ENCODE data around the gene SELENON.

SELENON gene

DNA sequence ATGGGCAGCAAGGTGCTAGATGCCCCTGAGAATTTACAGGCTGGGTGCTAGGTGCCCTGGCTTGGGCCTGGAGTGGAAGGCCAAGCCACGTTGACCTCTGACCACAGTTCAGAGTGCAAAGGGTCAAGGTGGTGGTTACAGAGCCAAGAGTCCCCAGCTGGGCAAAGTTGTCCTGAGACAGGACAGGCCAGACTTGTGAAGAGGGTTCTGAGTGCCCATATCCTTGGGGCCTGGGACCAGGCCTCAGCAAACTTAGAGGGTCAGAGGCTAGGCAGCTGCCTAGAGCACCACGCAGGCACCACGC is 18.9 kb upstream of the SELENON start:
- H3K27me3 ChIP-seq (ENCODE audit: insufficient read depth, low read length), result no peaks in the 10 kb centered on the region
- H3K36me3 ChIP-seq (ENCODE audit: insufficient read depth, low read length), result no peaks in the 10 kb centered on the region
- no peak overlapping the region for H3K27ac ChIP-seq (ENCODE audit: low read depth, low read length)
- H3K4me3 ChIP-seq (ENCODE audit: low read depth, low read length), result no peak overlapping the region
- H2AFZ ChIP-seq (ENCODE audit: low read length, unreplicated experiment), result no peak overlapping the region
- H3K79me2 ChIP-seq (ENCODE audit: control insufficient read depth, insufficient read depth, low read length, unreplicated experiment), result no peaks in the 10 kb centered on the region
- H3K4me1 ChIP-seq (ENCODE audit: control insufficient read depth, insufficient read depth, low read length, unreplicated experiment), result no peaks in the 10 kb centered on the region

DNA sequence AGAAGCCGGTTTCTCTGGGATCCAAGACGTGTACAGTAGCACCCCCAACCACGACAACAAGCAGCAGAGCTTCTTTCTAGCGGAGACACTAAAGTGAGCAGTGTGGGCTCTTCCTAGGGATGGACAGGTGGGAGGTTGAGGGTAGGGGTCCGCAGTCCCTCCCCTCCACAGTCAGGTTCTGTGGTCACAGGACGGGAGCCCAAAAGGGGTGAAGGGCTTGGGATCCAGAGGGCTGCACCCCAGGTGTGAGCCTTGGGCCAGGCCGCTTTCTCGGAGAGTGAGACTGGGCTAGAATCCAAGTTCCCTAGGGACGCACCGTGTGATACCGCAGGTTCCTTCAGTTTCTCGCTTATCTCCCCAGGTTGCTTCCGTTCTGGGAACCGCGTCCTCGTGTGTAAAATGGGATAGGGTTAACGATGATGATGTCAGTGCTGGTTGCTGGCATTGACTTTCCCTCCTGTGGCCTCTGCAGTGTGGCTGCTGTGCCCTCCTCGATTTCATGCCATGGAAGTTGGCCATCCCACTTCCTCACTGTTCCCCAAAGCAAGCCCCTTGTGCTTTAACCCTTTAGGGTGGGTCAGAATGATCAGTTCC is 17.3 kb upstream of the SELENON start:
- H3K4me3 ChIP-seq (ENCODE audit: low read depth, low read length), result no peak overlapping the region
- peaks cover 13% of the 10 kb centered on the region for H3K4me1 ChIP-seq (ENCODE audit: control insufficient read depth, insufficient read depth, low read length, unreplicated experiment)

DNA sequence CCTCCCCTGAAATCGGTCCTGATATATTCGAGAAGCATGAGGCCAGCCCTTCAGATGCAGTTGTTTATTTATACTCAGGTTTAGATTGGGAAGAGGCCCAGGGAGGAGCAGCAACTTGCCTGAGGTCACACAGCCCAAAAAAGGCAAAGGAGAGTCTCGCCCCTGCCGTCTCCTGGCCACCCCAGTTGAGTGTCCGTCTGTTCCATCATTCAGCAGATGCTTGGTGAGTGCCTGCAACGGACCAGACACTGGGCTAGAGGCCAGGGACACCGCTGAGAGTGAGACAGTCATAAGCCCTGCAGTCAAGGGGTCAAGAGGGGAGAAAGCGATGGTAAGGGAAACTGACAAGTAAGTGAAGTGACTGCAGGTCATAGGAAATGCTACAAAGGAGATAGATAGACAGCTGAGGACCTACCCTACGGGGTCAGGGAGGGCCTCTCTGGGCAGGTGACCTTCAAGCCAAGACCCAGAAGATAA is 15.4 kb upstream of the SELENON start:
- H3K79me2 ChIP-seq (ENCODE audit: control insufficient read depth, insufficient read depth, low read length, unreplicated experiment), result no peaks in the 10 kb centered on the region
- H3K4me3 ChIP-seq (ENCODE audit: low read depth, low read length), result no peak overlapping the region
- peaks cover 17% of the 10 kb centered on the region for H3K4me1 ChIP-seq (ENCODE audit: control insufficient read depth, insufficient read depth, low read length, unreplicated experiment)
- H3K27ac ChIP-seq (ENCODE audit: low read depth, low read length), result no peak overlapping the region
- no peaks in the 10 kb centered on the region for H3K36me3 ChIP-seq (ENCODE audit: insufficient read depth, low read length)
- no peak overlapping the region for H2AFZ ChIP-seq (ENCODE audit: low read length, unreplicated experiment)
- no peaks in the 10 kb centered on the region for H3K27me3 ChIP-seq (ENCODE audit: insufficient read depth, low read length)

More for the DNA sequence above, 17.3 kb upstream of the SELENON start:
- H3K27me3 ChIP-seq (ENCODE audit: insufficient read depth, low read length), result no peaks in the 10 kb centered on the region
- H3K36me3 ChIP-seq (ENCODE audit: insufficient read depth, low read length), result no peaks in the 10 kb centered on the region
- no peak overlapping the region for H2AFZ ChIP-seq (ENCODE audit: low read length, unreplicated experiment)
- H3K79me2 ChIP-seq (ENCODE audit: control insufficient read depth, insufficient read depth, low read length, unreplicated experiment), result no peaks in the 10 kb centered on the region
- no peak overlapping the region for H3K27ac ChIP-seq (ENCODE audit: low read depth, low read length)

DNA sequence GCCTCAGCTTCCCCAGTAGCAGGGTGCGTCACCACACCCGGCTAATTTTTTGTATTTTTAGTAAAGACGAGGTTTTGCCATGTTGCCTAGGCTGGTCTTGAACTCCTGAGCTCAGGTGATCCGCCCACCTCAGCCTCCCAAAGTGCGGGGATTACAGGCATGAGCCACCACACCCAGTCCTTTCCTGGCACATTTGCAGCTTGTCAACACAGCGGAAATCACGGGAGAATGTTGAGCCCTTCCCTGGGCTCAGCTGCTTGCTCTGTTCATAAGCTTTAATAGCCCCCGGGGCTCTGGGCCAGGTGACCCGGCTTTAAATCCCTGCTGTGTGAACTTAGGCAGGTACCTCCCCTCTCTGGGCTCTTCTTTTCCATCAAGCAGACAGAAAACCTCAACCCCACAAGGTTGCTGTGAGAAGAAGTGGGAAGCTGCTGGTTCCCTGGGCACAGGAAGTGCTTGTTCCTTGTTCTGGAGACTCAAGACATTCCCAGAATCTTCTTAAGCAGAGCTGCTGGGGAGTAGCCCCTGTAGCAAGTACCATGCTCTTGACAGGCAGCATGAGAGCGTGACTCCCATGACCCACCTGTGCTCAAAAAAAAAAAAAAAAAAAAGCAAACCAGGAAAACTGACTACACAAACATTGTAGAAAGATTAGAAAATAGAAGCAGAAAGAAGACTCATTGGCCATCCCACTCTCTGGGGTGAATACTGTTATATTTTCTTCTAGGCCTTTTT is 14.5 kb upstream of the SELENON start:
- Histone ChIP-seq H3K79me2 (ENCODE audit: control insufficient read depth, insufficient read depth, low read length, unreplicated experiment) (no peaks in the 10 kb centered on the region), H3K36me3 (ENCODE audit: insufficient read depth, low read length) (no peaks in the 10 kb centered on the region), H3K4me1 (ENCODE audit: control insufficient read depth, insufficient read depth, low read length, unreplicated experiment) (peaks cover 17% of the 10 kb centered on the region), H3K4me3 (ENCODE audit: low read depth, low read length) (no peak overlapping the region), H3K27me3 (ENCODE audit: insufficient read depth, low read length) (no peaks in the 10 kb centered on the region), H3K27ac (ENCODE audit: low read depth, low read length) (no peak overlapping the region), H2AFZ (ENCODE audit: low read length, unreplicated experiment) (no peak overlapping the region)

DNA sequence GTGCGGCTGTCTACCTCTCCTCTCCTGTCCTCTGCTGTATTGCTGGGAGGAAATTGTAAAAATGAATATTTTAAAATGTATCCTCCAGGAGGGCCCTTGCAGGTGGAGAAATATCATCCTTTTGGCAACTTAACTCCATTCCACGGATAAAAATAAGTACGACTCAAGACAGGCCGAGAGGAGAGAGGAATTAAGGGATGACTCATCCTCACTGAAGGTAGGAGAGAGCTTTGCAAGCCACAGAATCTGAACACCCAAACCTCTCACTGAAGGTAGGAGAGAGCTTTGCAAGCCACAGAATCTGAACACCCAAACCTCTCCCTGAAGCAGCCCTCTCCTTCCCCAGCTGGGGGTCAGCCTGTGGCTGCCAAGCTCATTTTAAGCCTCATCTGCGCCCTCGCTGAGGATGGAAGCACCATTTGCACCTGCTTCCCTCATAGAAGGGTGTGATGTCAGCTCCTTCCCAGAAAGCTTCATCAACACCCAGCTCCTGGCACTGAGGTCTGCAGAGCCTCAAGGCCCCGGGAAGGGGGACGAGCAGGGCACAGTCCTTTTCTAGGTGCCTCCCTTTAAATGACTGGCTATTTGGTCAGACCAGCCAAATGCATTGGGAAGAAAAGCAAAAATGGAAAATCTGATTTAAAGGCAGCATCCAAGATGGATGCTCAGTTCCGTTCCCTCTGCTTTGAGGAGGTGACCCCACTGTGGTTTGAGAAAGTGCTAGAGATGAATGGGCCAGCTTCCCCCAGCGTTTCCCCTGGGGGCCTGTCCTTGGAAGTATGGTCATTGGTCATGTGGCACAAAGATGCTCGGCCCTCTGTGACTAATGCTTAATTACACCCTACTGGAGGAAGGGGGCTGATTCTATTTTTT is 12.9 kb upstream of the SELENON start:
- no peak overlapping the region for H2AFZ ChIP-seq (ENCODE audit: low read length, unreplicated experiment)
- peaks cover 17% of the 10 kb centered on the region for H3K4me1 ChIP-seq (ENCODE audit: control insufficient read depth, insufficient read depth, low read length, unreplicated experiment)
- H3K27ac ChIP-seq (ENCODE audit: low read depth, low read length), result no peak overlapping the region
- no peaks in the 10 kb centered on the region for H3K79me2 ChIP-seq (ENCODE audit: control insufficient read depth, insufficient read depth, low read length, unreplicated experiment)
- H3K36me3 ChIP-seq (ENCODE audit: insufficient read depth, low read length), result no peaks in the 10 kb centered on the region
- H3K27me3 ChIP-seq (ENCODE audit: insufficient read depth, low read length), result no peaks in the 10 kb centered on the region
- H3K4me3 ChIP-seq (ENCODE audit: low read depth, low read length), result no peak overlapping the region

DNA sequence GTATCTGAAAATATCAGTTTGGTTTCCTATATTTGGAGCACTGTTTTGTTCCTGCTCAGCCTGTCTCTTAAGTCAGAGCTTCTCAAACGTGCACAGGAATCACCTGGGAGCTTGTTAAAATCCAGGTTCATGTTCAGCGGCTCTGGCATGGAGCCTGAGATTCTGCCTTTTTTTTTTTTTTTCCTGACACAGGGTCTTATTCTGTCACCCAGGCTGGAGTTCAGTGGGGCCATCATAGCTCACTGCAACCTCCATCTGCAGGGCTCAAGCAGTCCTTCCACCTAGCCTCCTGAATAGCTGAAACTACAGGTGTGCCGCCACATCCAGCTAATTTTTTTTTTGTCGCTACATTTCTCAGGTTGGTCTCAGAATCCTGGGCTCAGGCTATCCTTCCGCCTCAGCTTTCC is 12.2 kb upstream of the SELENON start:
- Histone ChIP-seq H2AFZ (ENCODE audit: low read length, unreplicated experiment) (no peak overlapping the region), H3K27me3 (ENCODE audit: insufficient read depth, low read length) (no peaks in the 10 kb centered on the region), H3K36me3 (ENCODE audit: insufficient read depth, low read length) (no peaks in the 10 kb centered on the region), H3K79me2 (ENCODE audit: control insufficient read depth, insufficient read depth, low read length, unreplicated experiment) (no peaks in the 10 kb centered on the region), H3K4me1 (ENCODE audit: control insufficient read depth, insufficient read depth, low read length, unreplicated experiment) (peaks cover 17% of the 10 kb centered on the region), H3K27ac (ENCODE audit: low read depth, low read length) (no peak overlapping the region), H3K4me3 (ENCODE audit: low read depth, low read length) (no peak overlapping the region)

DNA sequence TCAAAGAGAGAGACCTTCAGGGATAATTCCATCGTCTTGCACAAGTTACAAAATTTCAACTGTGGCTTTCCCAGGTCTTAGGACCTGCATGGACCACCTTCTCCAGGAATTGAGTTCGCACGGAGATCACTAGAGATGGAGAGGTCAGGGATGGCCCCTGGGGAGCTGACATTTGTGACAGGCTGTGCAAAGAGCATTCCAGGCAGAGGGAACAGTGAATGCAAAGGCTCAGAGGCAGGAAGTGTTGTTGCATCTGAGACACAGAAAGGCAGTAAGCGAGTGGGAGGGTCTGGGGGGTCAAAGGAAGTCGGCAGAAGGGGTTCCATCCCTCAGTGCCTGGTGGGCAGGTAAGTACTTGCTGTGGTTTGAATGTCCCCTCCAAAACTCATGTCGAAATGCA is 9.5 kb upstream of the SELENON start:
- no peak overlapping the region for H3K4me3 ChIP-seq (ENCODE audit: low read depth, low read length)
- H2AFZ ChIP-seq (ENCODE audit: low read length, unreplicated experiment), result no peak overlapping the region
- no peaks in the 10 kb centered on the region for H3K36me3 ChIP-seq (ENCODE audit: insufficient read depth, low read length)
- no peaks in the 10 kb centered on the region for H3K27me3 ChIP-seq (ENCODE audit: insufficient read depth, low read length)
- peaks cover 17% of the 10 kb centered on the region for H3K4me1 ChIP-seq (ENCODE audit: control insufficient read depth, insufficient read depth, low read length, unreplicated experiment)
- no peaks in the 10 kb centered on the region for H3K79me2 ChIP-seq (ENCODE audit: control insufficient read depth, insufficient read depth, low read length, unreplicated experiment)
- no peak overlapping the region for H3K27ac ChIP-seq (ENCODE audit: low read depth, low read length)

DNA sequence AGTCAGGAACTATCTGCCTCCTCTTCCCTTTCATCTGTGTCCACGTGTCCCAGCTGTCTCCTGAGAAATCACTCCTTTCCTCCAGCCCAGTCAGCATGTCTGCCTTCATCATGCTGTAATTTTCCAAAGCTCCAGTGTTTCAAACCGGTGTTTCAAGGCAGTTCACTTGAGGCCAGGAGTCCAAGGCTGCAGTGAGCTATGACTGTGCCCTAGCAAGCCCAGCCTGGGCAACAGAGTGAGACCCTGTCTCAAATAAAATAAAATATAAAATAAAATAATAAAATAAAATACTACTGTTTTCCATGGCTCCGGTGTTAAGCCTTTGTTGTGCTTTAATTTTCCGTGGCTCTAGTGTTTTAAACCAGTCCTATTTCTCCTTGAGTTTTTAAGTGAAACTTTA is 7.9 kb upstream of the SELENON start:
- no peaks in the 10 kb centered on the region for H3K36me3 ChIP-seq (ENCODE audit: insufficient read depth, low read length)
- H3K27ac ChIP-seq (ENCODE audit: low read depth, low read length), result no peak overlapping the region
- H3K79me2 ChIP-seq (ENCODE audit: control insufficient read depth, insufficient read depth, low read length, unreplicated experiment), result no peaks in the 10 kb centered on the region
- H3K4me1 ChIP-seq (ENCODE audit: control insufficient read depth, insufficient read depth, low read length, unreplicated experiment), result peaks cover 8% of the 10 kb centered on the region
- H3K4me3 ChIP-seq (ENCODE audit: low read depth, low read length), result no peak overlapping the region
- H3K27me3 ChIP-seq (ENCODE audit: insufficient read depth, low read length), result no peaks in the 10 kb centered on the region
- H2AFZ ChIP-seq (ENCODE audit: low read length, unreplicated experiment), result no peak overlapping the region

DNA sequence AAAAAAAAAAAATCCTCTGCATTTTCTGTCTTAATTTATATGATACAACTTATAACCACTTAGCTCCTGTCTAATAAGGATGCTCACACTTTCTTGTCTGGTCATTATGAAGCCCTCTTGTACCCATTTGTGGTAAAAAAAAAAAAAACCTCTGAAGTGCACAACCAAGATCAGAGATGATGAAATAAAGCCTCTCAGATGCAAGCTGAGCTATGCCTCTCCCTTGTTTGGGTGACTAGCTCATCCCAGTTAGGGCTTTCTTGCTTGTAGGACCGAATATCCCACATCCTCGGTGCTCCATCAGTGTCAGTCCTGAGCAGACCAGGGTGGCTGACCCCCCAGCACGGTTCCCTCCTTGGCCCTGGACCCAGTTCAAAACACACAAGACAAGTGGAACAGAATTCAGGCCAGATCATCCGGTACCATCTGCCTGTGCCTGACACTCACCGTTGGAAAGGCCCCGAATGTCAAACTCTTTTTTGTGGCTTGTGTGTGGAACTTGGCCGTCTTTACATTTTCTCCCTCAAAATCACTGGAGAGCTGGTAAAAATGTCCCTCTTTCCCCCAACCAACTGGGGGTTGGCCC is 6.3 kb upstream of the SELENON start:
- no peaks in the 10 kb centered on the region for H3K79me2 ChIP-seq (ENCODE audit: control insufficient read depth, insufficient read depth, low read length, unreplicated experiment)
- H3K4me3 ChIP-seq (ENCODE audit: low read depth, low read length), result no peak overlapping the region
- no peaks in the 10 kb centered on the region for H3K27me3 ChIP-seq (ENCODE audit: insufficient read depth, low read length)
- no peak overlapping the region for H2AFZ ChIP-seq (ENCODE audit: low read length, unreplicated experiment)
- no peaks in the 10 kb centered on the region for H3K4me1 ChIP-seq (ENCODE audit: control insufficient read depth, insufficient read depth, low read length, unreplicated experiment)
- no peak overlapping the region for H3K27ac ChIP-seq (ENCODE audit: low read depth, low read length)
- no peaks in the 10 kb centered on the region for H3K36me3 ChIP-seq (ENCODE audit: insufficient read depth, low read length)

DNA sequence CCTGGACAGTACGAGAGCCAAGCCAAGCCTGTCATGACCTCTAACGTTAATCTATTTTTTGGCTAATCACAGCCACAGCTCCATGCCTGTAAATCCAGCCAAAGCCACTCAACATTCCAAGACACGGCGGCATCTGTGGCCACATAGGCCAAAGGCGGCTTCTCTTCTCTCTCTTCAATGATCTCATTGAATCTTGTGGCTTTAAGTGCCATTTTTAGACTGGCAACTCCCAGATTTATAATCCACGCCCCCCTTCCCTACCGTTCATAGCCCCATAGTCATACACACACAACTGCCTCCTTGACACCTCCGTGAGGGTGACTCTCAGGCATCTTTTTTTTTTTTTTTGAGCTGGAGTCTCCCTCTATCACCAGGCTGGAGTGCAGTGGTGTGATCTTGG is 5.7 kb upstream of the SELENON start:
- H3K27ac ChIP-seq (ENCODE audit: low read depth, low read length), result no peak overlapping the region
- H3K4me3 ChIP-seq (ENCODE audit: low read depth, low read length), result no peak overlapping the region
- H3K27me3 ChIP-seq (ENCODE audit: insufficient read depth, low read length), result no peaks in the 10 kb centered on the region
- H3K36me3 ChIP-seq (ENCODE audit: insufficient read depth, low read length), result no peaks in the 10 kb centered on the region
- no peaks in the 10 kb centered on the region for H3K4me1 ChIP-seq (ENCODE audit: control insufficient read depth, insufficient read depth, low read length, unreplicated experiment)
- H2AFZ ChIP-seq (ENCODE audit: low read length, unreplicated experiment), result no peak overlapping the region
- H3K79me2 ChIP-seq (ENCODE audit: control insufficient read depth, insufficient read depth, low read length, unreplicated experiment), result no peaks in the 10 kb centered on the region
